ENCODE data around the gene SART1.

SART1 gene, protein sequence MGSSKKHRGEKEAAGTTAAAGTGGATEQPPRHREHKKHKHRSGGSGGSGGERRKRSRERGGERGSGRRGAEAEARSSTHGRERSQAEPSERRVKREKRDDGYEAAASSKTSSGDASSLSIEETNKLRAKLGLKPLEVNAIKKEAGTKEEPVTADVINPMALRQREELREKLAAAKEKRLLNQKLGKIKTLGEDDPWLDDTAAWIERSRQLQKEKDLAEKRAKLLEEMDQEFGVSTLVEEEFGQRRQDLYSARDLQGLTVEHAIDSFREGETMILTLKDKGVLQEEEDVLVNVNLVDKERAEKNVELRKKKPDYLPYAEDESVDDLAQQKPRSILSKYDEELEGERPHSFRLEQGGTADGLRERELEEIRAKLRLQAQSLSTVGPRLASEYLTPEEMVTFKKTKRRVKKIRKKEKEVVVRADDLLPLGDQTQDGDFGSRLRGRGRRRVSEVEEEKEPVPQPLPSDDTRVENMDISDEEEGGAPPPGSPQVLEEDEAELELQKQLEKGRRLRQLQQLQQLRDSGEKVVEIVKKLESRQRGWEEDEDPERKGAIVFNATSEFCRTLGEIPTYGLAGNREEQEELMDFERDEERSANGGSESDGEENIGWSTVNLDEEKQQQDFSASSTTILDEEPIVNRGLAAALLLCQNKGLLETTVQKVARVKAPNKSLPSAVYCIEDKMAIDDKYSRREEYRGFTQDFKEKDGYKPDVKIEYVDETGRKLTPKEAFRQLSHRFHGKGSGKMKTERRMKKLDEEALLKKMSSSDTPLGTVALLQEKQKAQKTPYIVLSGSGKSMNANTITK

DNA sequence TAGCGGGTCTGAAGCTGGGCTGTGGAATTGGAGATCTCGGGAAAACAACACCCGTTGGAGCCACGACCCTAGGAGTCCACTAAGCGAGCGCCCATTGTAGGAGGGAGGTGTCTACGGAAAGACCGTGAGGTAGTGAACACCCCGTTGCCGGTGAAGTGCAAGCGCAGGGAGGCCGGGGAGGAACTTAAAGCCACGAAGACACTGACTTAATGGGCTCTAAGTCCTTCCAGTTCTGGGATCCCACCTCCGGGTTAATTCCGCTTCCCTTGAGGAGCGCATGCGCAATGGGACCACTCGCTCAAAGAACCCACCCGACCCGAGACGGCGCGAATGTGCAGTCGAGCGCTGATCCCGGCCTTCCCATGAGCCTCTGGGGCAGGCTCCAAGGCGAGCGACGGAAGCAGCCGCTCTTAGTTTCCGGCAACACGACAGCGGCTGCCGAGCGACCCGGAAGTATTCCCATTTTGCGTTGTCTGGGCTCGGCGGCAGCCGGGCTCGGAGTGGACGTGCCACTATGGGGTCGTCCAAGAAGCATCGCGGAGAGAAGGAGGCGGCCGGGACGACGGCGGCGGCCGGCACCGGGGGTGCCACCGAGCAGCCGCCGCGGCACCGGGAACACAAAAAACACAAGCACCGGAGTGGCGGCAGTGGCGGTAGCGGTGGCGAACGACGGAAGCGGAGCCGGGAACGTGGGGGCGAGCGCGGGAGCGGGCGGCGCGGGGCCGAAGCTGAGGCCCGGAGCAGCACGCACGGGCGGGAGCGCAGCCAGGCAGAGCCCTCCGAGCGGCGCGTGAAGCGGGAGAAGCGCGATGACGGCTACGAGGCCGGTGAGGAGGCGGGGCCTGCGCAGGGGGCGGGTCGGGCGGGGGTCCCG lies at the start of gene SART1:
SART1 (plus strand) TSS at position 468 of the 874 bp plus-strand sequence; CDS start at position 515, 47 bp downstream.
- DNase-seq (ENCODE audit: low read depth in 3 of 3) = peak; percentile 87 to 95 (median 94)

DNA sequence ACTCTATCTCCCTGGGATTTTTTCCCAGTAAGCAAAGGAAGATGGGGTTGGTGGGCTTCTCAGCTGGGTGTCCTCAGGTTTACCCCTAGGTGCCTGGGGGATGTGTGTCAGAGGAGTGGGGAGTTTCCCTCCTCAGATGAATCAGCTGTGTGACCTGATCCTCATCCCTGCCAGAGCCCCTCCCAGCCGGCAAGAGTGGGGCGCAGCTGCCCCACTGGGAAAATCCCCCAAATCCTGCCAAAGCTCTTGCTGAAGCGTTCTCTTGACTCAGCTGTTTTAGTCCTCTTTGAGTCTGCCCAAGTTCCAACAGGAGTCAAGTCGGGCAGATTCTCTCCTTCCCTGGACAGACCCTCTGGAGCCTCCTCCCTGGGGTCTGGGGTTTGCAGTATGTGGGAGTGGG lies 48.7 kb upstream of the SART1 start:
- no peak for DNase-seq (ENCODE audit: low read depth in 3 of 3)

DNA sequence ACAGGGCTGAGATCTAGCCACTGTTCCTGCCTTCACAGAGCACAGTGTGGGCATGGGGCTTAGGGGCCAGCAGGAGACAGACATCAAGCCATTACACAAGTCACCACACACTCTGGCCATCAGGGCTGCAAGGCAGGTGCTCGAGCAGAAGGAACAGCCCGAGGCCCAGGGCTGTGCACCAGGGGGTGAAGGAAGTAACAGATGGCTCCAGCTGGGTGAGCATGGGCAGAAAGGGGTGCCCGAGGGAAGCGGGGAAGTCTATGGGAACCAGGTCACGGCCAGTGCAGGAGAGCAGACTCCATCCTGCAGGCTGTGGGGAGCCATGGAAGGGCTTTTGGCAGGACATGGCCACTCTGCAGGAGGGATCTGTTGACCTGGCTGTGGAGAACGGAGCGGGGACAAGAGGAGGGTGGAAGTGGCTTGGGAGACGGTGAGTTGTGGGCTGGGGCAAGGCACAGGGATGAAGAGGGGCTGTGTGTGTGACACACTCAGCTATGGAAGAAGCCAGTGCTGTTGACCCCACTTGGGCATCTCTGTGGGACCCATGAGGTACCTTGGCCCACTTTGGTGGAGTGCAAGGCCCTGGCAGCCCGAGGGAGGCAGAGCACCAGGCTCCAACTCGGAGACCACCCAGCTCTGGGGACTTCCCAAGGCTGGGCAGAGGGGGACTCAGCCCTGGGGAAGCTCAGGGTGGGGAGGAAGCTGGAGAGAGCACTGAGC lies 46.3 kb upstream of the SART1 start:
- no peak for DNase-seq (ENCODE audit: low read depth in 3 of 3)

DNA sequence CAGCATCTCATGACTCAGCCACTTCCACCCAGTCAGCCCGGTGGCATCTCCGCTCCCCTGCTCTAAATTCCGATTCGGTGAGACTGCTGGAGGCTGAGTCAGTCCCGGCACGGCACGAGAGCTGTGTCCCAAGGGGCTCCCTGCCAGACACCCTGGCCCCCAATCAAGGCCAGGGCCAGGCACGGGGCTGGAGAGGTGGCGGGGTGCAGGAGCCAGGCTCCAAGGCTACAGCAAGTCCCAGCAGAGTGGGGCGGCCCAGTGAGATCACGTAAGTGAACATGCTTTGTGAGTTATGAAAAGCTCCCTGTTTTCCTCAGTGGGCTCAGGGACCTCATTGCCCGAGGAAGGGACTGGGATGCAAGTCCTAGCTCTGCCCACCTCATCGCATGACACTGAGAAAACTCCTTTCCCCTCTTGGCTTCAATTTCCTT lies 45.7 kb upstream of the SART1 start:
- DNase-seq (ENCODE audit: low read depth in 3 of 3) = no peak

DNA sequence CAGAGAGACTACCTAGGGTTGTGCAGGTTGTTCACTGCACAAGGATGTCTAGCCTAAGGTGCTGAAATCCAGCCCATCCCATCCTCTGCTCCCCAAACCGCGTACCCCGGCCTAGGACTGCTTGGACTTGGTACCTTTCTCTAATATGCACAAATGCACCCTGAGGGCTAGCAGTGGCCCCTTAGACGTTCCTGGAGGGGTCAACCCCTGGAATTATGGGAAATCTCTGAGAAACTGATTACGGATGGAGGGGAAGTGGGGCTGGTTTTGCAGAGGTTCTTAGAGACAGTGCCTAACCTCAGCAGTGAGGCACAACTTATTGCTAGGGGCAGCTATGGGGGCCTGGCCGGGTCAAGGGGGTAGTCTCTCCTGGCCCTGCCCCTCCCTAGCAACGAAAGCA lies 45.1 kb upstream of the SART1 start:
- no peak for DNase-seq (ENCODE audit: low read depth in 3 of 3)

DNA sequence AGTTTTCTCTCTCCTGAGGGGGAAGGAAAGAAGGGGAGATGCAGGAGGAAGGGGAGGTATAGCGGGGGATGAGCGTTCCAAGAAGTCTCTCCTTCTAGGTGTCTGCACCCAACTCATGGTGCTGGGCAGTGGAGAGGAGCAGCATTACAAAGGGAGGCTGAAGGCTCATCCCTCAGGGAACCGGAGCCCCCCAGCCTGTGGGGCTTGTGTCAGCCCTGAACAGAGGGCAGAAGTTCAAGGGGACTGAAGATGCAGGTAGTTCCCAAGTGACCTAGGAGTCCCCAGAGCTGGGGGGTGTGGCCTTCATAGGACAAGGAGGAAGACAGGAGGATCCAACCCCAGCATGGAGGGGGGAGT lies 44.5 kb upstream of the SART1 start:
- no peak for DNase-seq (ENCODE audit: low read depth in 3 of 3)

DNA sequence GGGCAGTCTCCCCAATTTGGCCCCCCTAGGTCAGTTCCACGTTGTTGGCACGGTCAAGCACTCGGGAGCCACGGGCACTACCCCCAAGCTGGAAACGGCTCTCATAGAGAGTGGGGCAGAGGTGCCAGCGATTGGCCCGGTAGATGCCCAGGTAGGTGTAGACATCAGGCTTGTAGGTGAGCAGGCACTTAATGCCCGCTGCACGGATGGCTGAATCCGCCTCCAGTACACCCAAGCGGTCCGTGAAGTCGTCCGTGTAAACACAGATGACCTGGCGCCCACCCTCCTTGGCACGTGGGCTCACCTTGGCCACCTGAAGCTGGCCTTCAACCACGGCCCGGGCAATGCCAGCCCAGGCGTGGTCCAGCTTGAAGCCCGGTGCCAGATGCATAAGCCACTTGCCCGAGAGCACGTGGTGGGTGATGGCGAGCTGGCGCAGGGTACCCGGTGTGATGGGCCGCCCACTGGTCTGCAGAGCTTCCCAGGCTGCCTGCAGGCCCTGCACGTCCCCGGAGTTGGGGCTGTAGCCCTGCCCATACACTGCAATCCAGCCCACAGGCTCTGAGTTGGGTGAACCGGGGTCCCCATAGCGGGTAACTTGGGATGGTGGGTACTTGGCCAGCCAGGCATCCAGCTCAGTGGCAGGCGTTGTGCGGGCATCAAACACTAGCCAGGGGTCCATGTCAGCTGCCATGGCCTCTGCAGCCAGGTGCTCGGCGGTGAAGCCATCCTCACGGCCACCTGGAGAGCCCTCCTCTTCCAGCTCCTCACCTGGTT lies 43.9 kb upstream of the SART1 start:
- DNase-seq (ENCODE audit: low read depth in 3 of 3) = no peak

DNA sequence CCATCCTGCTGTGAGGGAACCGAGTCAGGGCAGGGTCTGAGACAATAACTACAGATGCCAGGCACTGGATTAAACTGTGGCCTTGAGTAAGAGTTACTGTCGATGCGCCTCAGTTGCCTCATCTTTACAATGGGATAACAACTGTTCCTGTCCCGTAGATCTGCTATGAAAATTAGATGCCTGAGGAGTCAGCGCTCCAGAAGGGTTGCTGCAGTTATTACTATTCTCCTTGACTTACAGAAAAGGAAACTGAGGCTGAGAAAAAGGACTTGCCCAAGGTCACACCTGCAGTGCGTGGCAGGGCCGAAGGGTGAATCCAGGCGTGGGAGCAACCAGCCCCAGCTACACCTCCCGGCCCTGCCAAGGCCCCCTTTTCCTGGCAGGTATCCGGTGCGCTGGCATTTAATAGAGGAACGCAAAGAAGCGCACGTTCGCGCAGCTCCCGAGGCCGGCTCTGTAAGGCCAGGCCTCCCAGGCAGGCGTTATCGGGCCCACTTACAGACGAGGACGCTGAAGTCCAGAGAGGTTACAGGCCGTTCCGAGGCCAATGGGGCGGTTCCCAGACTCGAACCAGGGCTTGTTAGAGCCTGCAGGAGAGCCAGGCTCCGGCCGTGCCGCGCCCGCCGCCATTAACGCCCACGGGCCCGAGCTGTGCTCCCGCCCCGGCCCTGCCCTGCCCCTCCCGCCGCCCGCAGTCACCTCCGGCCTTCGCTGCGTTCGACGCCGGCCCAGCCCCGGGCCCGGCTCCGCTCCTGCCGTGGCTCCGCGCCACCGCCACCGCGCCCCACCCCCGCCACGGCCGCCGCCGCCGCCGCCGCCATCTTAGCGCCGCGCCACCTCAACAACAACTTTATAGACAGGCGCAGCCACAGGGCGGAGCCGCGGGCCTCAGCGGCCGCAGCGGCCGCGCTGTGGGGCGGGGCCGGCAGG lies 43.1 kb upstream of the SART1 start, which contains the start of gene C11orf68:
C11orf68 (minus strand) TSS at position 852 of the 930 bp plus-strand sequence; CDS start at position 821, 31 bp downstream.
- no peak for DNase-seq (ENCODE audit: low read depth in 3 of 3)

DNA sequence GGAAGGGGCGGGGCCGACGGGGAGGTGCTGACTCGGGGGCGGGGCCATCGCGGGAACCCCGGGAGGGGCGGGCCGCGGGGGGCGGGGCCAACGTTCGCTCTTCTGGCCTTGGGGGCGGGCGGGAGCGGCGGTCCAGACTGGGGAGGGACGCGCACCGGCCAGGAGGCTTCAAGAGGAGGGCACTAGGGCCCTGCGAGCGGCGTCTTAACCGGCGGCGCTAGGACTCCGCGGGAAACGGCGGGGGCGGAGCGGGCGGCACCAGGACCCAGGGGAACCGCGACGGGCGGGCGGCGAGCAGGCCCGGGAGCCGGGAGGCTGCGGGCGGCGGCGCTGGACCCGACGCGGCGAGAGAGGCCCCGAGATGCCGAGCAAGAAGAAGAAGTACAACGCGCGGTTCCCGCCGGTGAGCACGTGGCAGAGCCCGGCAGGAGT lies 42.4 kb upstream of the SART1 start, which contains the start of gene DRAP1:
DRAP1 (plus strand) TSS at position 286 of the 432 bp plus-strand sequence; CDS start at position 362, 76 bp downstream.
- peak; percentile 98 to 100 (median 99) for DNase-seq (ENCODE audit: low read depth in 3 of 3)

DNA sequence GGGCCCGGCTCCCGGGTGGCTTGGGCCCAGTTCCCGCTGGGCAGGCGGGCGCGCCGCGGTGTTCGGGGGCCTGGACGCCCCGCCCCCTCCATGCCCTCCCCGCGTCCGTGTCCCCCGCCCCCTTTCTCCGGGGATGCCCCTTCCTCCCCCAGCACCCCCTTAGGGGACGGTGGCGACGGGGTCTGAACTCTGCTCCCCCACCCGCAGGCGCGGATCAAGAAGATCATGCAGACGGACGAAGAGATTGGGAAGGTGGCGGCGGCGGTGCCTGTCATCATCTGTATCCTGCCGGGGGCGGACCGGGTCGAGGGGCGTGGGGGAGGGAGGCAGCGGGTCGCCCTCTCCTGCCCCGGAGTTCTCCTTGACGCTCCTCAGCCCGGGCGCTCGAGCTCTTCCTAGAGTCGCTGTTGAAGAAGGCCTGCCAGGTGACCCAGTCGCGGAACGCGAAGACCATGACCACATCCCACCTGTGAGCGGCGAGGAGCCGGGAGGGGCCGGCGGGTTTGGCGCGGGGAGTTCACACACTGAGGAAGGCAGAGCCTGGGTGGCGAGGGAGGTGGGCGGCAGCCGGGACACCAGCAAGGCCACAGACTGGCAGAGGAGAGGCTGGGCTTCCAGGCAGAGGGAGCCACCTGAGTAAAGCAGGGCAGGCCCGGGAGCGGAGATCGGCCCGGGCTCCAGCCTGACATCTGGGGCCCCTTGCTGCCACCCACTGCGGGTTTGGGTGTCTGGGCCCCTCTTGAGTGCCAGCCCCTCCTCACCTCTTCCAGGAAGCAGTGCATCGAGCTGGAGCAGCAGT lies 41.8 kb upstream of the SART1 start:
- DNase-seq (ENCODE audit: low read depth in 3 of 3) = peak in 1 of 3 donors; percentile 50

DNA sequence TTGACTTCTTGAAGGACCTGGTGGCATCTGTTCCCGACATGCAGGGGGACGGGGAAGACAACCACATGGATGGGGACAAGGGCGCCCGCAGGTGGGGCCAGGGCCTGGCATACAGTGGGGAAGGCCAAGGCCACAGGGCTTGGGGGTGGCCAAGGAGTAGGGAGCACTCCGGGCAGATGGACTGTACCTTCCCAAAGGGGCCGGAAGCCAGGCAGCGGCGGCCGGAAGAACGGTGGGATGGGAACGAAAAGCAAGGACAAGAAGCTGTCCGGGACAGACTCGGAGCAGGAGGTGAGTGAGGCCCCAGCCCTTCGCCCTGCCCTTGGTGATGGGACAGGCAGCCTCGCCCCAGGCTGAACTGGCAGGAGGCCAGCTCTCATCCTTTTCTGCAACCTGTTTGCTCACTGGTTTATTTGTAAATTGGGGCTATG lies 41.1 kb upstream of the SART1 start:
- no peak for DNase-seq (ENCODE audit: low read depth in 3 of 3)

DNA sequence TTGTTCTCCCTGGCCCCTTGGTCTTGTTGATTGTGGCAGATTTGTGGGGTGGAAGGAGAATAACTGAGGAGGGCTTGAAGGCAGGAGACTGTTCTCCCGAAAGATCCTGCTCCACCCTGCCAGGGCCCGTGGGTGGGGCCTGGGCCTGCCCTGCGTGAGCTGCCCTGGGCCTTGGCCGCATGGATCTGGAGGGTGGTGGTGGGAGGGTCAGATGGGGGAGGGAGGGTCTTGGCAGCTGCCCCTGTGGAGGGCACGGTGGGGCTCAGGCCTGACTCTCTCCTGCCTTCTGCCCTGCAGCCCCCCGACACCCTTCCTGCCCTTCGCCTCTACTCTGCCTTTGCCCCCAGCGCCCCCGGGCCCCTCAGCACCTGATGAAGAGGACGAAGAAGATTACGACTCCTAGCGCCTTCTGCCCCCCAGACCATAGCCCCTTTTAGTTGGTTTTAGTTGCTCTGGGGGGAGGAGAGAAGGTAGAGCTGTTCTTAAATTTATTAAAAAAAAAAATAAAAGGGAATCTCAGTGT lies 40.4 kb upstream of the SART1 start:
- DNase-seq (ENCODE audit: low read depth in 3 of 3) = no peak

DNA sequence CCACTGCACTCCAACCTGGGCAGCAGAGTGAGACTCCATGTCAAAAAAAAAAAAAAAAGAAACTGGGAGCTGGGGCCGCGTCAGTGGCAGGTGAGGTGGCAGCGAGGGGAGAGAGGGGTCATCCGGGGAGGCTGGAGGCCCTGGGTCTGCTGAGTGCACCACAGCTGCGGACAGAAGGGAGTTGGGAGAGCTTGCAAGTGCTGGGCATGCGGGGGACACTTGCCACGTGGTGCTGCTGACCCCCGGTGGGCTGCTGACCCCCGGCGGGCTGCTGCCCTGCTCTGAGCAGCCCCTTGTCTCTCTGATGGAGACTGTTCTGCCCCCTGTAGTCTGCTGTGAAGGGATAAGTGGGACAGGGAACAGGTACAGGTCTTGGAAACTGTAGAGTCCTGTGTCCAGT lies 39.7 kb upstream of the SART1 start:
- no peak for DNase-seq (ENCODE audit: low read depth in 3 of 3)

DNA sequence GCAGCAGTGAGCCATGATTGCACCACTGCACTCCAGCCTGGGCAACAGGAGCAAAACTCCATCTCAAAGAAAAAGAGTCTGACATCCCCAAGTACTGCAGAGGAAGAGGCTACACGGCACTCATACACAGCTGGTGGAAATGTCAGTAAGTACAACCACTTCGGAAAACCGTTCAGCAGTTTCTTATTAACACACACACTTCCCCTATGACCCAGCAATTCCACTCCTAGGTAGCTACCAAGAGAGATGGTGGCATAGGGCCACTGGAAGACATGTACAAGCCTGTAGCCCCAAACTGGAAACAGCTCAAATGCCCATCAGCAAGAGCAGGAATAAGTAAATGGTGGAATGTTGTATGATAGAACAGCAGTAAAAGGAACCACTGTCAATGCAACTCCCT lies 39.0 kb upstream of the SART1 start:
- no peak for DNase-seq (ENCODE audit: low read depth in 3 of 3)

DNA sequence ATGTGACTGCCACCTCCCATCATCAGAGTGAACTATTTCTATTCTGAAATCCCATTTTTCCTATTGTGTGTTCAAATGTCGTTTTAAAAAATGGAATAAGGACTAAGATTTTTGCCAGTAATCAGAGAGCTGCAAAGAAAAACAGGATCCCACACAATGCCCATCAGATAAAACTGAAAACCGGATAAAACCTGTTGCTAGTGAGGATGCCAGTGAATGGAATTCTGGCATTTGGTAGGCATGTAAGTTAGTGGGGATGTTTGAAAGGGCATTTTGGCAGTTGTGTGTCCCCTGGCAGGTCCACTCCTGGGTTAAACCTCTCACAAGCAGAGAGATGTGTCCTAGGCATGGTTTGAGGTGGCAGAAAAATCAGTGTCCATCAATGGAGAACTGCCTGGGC lies 36.1 kb upstream of the SART1 start:
- no peak for DNase-seq (ENCODE audit: low read depth in 3 of 3)

DNA sequence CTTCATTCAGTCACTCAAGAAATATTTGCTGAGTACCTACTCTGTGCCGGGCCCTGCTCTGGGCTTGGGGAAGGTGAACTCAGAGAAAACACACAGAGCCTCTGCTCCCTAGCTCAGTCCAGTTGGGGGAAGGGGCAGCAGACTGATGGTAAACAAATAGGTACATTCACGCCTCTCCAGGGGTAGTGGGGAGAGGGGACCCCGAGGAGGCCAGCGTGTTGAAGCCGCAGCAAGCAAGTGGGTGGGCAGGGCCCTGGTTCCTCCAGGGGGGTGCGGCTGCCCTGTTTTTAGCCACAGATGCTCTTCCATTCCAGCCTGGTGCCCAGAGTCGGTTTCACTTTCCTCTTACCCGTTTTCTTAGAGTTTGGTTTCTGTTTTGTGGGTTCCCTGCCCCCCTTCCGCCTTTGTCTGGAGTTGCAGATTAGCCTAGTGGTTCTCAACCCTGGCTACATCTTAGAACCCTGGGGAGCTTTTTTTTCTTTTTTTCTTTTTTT lies 33.6 kb upstream of the SART1 start:
- DNase-seq (ENCODE audit: low read depth in 3 of 3) = peak; percentile 50 to 56 (median 54)

DNA sequence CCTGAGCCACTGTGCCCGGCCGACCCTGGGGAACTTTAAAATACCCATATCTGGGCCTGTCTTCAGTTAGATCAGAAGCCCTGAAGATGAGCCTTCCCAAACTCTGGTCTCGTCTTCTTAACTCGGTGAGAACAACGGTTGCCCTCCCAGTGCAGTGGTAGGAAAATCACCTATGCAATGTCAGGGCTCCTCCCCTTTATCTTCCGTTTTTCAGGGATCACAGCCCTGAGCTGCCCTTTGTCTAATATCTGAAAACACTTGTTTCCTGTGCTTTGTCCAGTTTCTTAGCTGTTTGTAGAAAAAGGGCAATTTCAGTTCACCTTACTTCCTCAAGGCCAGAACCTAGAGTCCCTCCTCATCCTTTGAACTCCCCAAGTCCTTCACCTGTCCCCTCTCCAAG lies 32.9 kb upstream of the SART1 start:
- DNase-seq (ENCODE audit: low read depth in 3 of 3) = no peak

Measured in stimulated activated CD4-positive, alpha-beta T cell treated with anti-CD3 and anti-CD28 coated beads, TNF-alpha, amount 100 ng/mL, for 48 hours (primary cell).